Measurements from ENCODE around the gene KEL. TPM values are rescaled to one million over a fixed set of nuclear protein-coding genes. Genes with fewer than 3 reads are reported as not detected.

Gene KEL
- total and polyA plus RNA-seq, 4 donors = 0.18 to 81.0 (median 0.36) TPM

DNA sequence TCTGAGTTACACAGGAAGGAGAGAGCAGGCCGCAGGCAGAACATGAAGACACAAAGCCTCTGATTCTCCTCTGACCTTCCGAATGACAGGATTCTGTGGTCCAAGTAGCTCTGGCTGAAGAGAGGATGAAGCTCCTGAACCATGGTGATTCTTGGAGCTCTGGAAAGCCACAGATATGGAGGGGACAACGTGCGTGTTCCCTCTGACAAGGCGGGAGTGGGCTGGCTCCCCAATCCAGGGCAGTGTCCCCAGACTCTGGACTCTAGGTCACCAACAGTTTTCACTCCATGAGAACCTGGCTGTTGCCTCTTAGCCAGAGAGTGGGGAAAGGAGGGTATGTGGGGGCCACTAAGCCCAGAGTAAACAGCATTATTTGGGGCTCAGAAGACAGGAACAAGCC, 69.2 kb downstream of the KEL start:
- WGBS = 85% methylated on average over 5 of the region's 5 CpGs
- peak; percentile 28 for DNase-seq (ENCODE audit: low spot score)
- H3K4me3 ChIP-seq (ENCODE audit: low read depth in 1 of 3, low read length in 3 of 3) = no peak overlapping the region
- no peak overlapping the region for H3K9ac ChIP-seq (ENCODE audit: low read depth in 1 of 2, low read length in 2 of 2)
- no peaks in the 10 kb centered on the region for H3K36me3 ChIP-seq (ENCODE audit: control insufficient read depth in 4 of 4, insufficient read depth in 3 of 4, low read depth in 1 of 4, low read length in 3 of 4)
- peaks cover 0 to 10% (median 0%) of the 10 kb centered on the region in 4 donors for H3K27me3 ChIP-seq (ENCODE audit: control insufficient read depth in 4 of 4, insufficient read depth in 4 of 4, low read length in 3 of 4)
- no peaks in the 10 kb centered on the region for H3K4me1 ChIP-seq (ENCODE audit: control insufficient read depth in 4 of 4, insufficient read depth in 4 of 4, low read length in 3 of 4)
- no peaks in the 10 kb centered on the region for H3K9me3 ChIP-seq (ENCODE audit: control insufficient read depth in 4 of 4, low read length in 3 of 4)
- TF ChIP-seq RAD21 (IDR thresholded peaks at IDR 0.05) (no peak), NR2F2 (IDR thresholded peaks at IDR 0.05) (no peak), JUND (IDR thresholded peaks at IDR 0.05) (no peak), HNF4G (IDR thresholded peaks at IDR 0.05) (no peak), RXRA (IDR thresholded peaks at IDR 0.05) (no peak), GABPA (IDR thresholded peaks at IDR 0.05 in 1 of 2, conservative IDR thresholded peaks at IDR 0.05 in 1 of 2) (no peak), EGR1 (IDR thresholded peaks at IDR 0.05; ENCODE audit: low read depth in 2 of 2) (no peak), HNF4A (conservative IDR thresholded peaks at IDR 0.05) (no peak), TAF1 (conservative IDR thresholded peaks at IDR 0.05) (no peak), FOXA1 (IDR thresholded peaks at IDR 0.05) (no peak), SP1 (IDR thresholded peaks at IDR 0.05) (no peak), FOXA2 (IDR thresholded peaks at IDR 0.05) (no peak), YY1 (IDR thresholded peaks at IDR 0.05) (no peak)
- TF ChIP-seq, protein P1, sequence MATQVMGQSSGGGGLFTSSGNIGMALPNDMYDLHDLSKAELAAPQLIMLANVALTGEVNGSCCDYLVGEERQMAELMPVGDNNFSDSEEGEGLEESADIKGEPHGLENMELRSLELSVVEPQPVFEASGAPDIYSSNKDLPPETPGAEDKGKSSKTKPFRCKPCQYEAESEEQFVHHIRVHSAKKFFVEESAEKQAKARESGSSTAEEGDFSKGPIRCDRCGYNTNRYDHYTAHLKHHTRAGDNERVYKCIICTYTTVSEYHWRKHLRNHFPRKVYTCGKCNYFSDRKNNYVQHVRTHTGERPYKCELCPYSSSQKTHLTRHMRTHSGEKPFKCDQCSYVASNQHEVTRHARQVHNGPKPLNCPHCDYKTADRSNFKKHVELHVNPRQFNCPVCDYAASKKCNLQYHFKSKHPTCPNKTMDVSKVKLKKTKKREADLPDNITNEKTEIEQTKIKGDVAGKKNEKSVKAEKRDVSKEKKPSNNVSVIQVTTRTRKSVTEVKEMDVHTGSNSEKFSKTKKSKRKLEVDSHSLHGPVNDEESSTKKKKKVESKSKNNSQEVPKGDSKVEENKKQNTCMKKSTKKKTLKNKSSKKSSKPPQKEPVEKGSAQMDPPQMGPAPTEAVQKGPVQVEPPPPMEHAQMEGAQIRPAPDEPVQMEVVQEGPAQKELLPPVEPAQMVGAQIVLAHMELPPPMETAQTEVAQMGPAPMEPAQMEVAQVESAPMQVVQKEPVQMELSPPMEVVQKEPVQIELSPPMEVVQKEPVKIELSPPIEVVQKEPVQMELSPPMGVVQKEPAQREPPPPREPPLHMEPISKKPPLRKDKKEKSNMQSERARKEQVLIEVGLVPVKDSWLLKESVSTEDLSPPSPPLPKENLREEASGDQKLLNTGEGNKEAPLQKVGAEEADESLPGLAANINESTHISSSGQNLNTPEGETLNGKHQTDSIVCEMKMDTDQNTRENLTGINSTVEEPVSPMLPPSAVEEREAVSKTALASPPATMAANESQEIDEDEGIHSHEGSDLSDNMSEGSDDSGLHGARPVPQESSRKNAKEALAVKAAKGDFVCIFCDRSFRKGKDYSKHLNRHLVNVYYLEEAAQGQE (IDR thresholded peaks at IDR 0.05) = no peak
- TF ChIP-seq, protein P2, sequence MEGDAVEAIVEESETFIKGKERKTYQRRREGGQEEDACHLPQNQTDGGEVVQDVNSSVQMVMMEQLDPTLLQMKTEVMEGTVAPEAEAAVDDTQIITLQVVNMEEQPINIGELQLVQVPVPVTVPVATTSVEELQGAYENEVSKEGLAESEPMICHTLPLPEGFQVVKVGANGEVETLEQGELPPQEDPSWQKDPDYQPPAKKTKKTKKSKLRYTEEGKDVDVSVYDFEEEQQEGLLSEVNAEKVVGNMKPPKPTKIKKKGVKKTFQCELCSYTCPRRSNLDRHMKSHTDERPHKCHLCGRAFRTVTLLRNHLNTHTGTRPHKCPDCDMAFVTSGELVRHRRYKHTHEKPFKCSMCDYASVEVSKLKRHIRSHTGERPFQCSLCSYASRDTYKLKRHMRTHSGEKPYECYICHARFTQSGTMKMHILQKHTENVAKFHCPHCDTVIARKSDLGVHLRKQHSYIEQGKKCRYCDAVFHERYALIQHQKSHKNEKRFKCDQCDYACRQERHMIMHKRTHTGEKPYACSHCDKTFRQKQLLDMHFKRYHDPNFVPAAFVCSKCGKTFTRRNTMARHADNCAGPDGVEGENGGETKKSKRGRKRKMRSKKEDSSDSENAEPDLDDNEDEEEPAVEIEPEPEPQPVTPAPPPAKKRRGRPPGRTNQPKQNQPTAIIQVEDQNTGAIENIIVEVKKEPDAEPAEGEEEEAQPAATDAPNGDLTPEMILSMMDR (IDR thresholded peaks at IDR 0.05; ENCODE audit: low read depth, low read length, missing input control) = no peak
- TF ChIP-seq, protein P3, sequence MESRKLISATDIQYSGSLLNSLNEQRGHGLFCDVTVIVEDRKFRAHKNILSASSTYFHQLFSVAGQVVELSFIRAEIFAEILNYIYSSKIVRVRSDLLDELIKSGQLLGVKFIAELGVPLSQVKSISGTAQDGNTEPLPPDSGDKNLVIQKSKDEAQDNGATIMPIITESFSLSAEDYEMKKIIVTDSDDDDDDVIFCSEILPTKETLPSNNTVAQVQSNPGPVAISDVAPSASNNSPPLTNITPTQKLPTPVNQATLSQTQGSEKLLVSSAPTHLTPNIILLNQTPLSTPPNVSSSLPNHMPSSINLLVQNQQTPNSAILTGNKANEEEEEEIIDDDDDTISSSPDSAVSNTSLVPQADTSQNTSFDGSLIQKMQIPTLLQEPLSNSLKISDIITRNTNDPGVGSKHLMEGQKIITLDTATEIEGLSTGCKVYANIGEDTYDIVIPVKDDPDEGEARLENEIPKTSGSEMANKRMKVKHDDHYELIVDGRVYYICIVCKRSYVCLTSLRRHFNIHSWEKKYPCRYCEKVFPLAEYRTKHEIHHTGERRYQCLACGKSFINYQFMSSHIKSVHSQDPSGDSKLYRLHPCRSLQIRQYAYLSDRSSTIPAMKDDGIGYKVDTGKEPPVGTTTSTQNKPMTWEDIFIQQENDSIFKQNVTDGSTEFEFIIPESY (IDR thresholded peaks at IDR 0.05) = no peak
- TF ChIP-seq, protein P4, sequence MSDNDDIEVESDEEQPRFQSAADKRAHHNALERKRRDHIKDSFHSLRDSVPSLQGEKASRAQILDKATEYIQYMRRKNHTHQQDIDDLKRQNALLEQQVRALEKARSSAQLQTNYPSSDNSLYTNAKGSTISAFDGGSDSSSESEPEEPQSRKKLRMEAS (IDR thresholded peaks at IDR 0.05) = no peak
- TF ChIP-seq, protein P5, sequence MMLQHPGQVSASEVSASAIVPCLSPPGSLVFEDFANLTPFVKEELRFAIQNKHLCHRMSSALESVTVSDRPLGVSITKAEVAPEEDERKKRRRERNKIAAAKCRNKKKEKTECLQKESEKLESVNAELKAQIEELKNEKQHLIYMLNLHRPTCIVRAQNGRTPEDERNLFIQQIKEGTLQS (IDR thresholded peaks at IDR 0.05) = no peak
- H3K27ac ChIP-seq (ENCODE audit: low read depth in 1 of 2, low read length in 2 of 2) = no peak overlapping the region

Data from liver (tissue), 9 donors.